Glutamatergic neuron (in vitro differentiated cells): ENCODE measurements around the gene GBX2. TPM values are rescaled to one million over a fixed set of nuclear protein-coding genes. Genes with fewer than 3 reads are reported as not detected.

Source experiments
- DNase-seq: peaks from one replicate; pipeline ENCODE4 v3.0.0; 2022
- H3K27ac Mint-ChIP-seq: one replicate; pipeline ENCODE4 v1.8.0; 2020; ENCODE audit warnings: mild to moderate bottlenecking, mixed read lengths, inconsistent platforms; ENCODE audit not compliant: unreplicated experiment
- H3K27me3 Mint-ChIP-seq: one replicate; pipeline ENCODE4 v1.8.0; 2020; ENCODE audit warnings: mild to moderate bottlenecking, moderate library complexity, mixed read lengths, inconsistent platforms; ENCODE audit not compliant: unreplicated experiment
- H3K36me3 Mint-ChIP-seq: one replicate; pipeline ENCODE4 v1.8.0; 2020; ENCODE audit warnings: mild to moderate bottlenecking, mixed read lengths, inconsistent platforms; ENCODE audit not compliant: unreplicated experiment
- H3K4me1 Mint-ChIP-seq: one replicate; pipeline ENCODE4 v1.8.0; 2020; ENCODE audit warnings: mild to moderate bottlenecking, low read depth, mixed read lengths, inconsistent platforms; ENCODE audit not compliant: unreplicated experiment
- H3K4me3 Mint-ChIP-seq: one replicate; pipeline ENCODE4 v1.8.0; 2020; ENCODE audit warnings: mild to moderate bottlenecking, mixed read lengths, inconsistent platforms; ENCODE audit not compliant: unreplicated experiment
- H3K9me3 Mint-ChIP-seq: one replicate; pipeline ENCODE4 v1.8.0; 2020; ENCODE audit warnings: mild to moderate bottlenecking, moderate library complexity, mixed read lengths, inconsistent platforms; ENCODE audit not compliant: unreplicated experiment
- CTCF ChIP-seq: fragments of 200-600 bp; sonication (generic); IDR thresholded peaks from one replicate; pipeline ENCODE4 v1.5.0; 2021; ENCODE audit not compliant: partially characterized antibody, unreplicated experiment
- total RNA-seq: library from RNA; stranded (reverse); fragmentation: NEBNext Ultra II Directional; extraction: Animal tissue kit (Norgen Biotek cat#: 25700); gene quantifications from one replicate; pipeline ENCODE4 v1.2.1, GENCODE V29; 2021; ENCODE audit not compliant: unreplicated experiment

Gene GBX2
- total RNA-seq, 1 donor from 2014 or later, result 1.2 TPM

DNA sequence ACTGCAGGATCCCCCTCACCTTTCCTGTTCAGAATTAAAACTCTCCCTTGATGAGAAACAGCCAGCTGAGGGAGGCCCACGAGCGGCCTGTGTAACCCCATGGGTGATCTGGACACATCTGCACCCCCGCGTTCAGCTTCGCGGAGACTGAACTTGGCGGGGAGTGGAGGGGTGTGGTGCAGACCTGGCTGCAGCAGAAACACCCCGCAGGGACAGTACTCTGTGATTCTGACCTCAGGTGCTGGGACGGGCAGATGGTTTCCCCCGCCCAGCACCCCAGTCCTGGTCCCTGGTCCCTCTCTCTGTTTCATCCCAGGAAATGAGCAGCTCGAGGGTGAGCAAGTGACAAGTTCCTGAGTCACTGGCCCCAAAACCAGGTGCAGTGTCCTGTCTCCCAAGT, 41.2 kb downstream of the GBX2 start:
- Mint-ChIP-seq H3K9me3 (peaks cover 8% of the 10 kb centered on the region), H3K27ac (no peak overlapping the region), H3K4me3 (no peak overlapping the region), H3K4me1 (peaks cover 18% of the 10 kb centered on the region), H3K27me3 (peaks cover 2% of the 10 kb centered on the region), H3K36me3 (peaks cover 5% of the 10 kb centered on the region)
- no peak for DNase-seq
- no peak for TF ChIP-seq CTCF

DNA sequence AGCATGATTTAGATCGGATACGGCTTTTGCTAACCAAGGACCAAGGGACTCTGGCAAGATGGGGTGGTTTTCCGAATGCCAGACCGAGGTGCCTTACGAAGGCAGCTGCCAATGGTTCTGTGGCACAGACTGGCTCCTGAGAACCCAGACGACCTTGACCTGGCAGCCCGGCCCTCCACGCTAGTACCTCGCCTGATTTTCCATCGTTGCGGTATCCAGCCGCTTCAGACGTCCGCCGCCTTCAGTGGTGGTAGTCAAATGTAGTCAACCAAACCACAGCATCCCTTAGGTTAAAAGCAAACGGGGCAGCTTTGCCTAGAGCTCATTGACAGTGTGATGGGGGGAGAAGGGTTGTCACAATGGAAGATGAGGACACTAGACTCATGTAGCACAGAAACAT, 42.6 kb downstream of the GBX2 start:
- DNase-seq, result no peak
- H3K36me3 Mint-ChIP-seq, result peaks cover 5% of the 10 kb centered on the region
- no peak overlapping the region for H3K4me3 Mint-ChIP-seq
- peaks cover 16% of the 10 kb centered on the region for H3K4me1 Mint-ChIP-seq
- peaks cover 2% of the 10 kb centered on the region for H3K27me3 Mint-ChIP-seq
- H3K27ac Mint-ChIP-seq, result no peak overlapping the region
- H3K9me3 Mint-ChIP-seq, result peaks cover 9% of the 10 kb centered on the region
- no peak for TF ChIP-seq CTCF

GRCh38 chr2:236124182-236124893, 43.8 kb downstream of the GBX2 start:
- H3K27me3 Mint-ChIP-seq, result peaks cover 2% of the 10 kb centered on the region
- TF ChIP-seq CTCF, result no peak
- no peak overlapping the region for H3K27ac Mint-ChIP-seq
- peaks cover 9% of the 10 kb centered on the region for H3K9me3 Mint-ChIP-seq
- peaks cover 5% of the 10 kb centered on the region for H3K36me3 Mint-ChIP-seq
- peaks cover 17% of the 10 kb centered on the region for H3K4me1 Mint-ChIP-seq
- no peak for DNase-seq
- H3K4me3 Mint-ChIP-seq, result no peak overlapping the region

DNA sequence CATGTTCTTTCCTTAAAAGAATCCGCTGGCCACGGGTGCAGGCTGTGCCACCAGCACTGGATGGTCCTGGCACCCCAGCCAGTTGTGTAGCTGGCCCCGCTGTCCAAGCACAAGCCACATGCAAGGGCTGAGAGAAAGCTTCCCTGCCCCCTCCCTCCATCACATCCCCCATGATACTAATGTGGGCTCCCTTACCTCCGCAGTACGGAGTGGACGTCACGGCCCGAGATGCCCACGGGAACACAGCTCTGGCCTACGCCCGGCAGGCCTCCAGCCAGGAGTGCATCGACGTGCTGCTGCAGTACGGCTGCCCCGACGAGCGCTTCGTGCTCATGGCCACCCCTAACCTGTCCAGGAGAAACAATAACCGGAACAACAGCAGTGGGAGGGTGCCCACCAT, 44.5 kb downstream of the GBX2 start:
- Mint-ChIP-seq H3K36me3 (peaks cover 5% of the 10 kb centered on the region), H3K9me3 (peaks cover 9% of the 10 kb centered on the region), H3K4me1 (peaks cover 19% of the 10 kb centered on the region), H3K27ac (no peak overlapping the region), H3K27me3 (peaks cover 2% of the 10 kb centered on the region), H3K4me3 (no peak overlapping the region)
- TF ChIP-seq CTCF, result no peak
- no peak for DNase-seq

DNA sequence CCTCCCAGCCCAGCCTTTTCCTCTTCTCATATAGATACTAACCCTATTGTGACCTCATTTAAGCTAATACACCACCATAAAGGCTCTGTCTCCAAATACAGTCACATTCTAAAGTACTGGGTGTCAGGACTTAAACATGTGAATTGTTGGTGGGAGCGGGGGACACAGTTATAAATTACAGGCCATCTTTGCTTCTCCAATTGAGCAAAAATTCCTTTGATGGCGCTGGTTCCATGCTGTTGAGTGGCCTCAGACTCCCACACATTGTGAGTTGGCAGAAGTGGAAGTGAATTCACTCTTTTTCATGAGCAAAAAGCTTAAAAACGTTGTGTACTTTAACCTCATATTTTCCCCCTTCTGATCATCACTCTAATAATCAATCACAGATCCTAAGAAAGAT, 46.0 kb downstream of the GBX2 start:
- H3K9me3 Mint-ChIP-seq, result peaks cover 9% of the 10 kb centered on the region
- peaks cover 2% of the 10 kb centered on the region for H3K27me3 Mint-ChIP-seq
- peaks cover 16% of the 10 kb centered on the region for H3K4me1 Mint-ChIP-seq
- H3K27ac Mint-ChIP-seq, result no peak overlapping the region
- TF ChIP-seq CTCF, result no peak
- DNase-seq, result no peak
- no peak overlapping the region for H3K4me3 Mint-ChIP-seq
- H3K36me3 Mint-ChIP-seq, result peaks cover 5% of the 10 kb centered on the region
